NCI-H526 treated with DMSO at 0.1 percent for 48 hours (cell line): ENCODE results near the gene ZSCAN32.

Experiments used
- DNase-seq: peaks from one replicate; lab custom pipeline; 2025; lab: John Stamatoyannopoulos, UW

Gene ZSCAN32

DNA sequence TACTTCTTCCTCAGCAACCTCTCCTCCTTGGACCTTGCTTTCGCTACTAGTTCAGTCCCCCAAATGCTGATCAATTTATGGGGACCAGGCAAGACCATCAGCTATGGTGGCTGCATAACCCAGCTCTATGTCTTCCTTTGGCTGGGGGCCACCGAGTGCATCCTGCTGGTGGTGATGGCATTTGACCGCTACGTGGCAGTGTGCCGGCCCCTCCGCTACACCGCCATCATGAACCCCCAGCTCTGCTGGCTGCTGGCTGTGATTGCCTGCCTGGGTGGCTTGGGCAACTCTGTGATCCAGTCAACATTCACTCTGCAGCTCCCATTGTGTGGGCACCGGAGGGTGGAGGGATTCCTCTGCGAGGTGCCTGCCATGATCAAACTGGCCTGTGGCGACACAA, 44.7 kb downstream of the ZSCAN32 start:
- DNase-seq: no peak

DNA sequence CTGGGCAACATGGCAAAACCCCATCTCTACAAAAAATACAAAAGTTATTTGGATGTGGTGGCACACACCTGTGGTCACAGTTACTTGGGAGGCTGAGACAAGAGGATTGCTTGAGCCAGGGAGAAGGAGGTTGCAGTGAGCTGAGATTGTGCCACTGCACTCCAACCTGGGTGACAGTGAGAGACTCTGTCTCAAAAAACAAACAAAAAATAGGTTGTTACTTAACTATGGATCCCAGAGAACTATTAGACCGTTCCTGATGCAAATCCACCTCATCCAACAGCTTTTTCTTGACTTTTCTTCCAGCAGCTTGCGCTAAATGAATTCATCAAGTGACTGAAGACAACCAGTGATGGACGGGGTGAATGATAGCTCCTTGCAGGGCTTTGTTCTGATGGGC, 45.2 kb downstream of the ZSCAN32 start, which contains the start of gene OR2C1:
Gene OR2C1, plus strand, starts transcription at position 301 of the 400 bp plus-strand sequence. Its CDS starts 52 bp downstream, at position 353.
- DNase-seq: no peak

DNA sequence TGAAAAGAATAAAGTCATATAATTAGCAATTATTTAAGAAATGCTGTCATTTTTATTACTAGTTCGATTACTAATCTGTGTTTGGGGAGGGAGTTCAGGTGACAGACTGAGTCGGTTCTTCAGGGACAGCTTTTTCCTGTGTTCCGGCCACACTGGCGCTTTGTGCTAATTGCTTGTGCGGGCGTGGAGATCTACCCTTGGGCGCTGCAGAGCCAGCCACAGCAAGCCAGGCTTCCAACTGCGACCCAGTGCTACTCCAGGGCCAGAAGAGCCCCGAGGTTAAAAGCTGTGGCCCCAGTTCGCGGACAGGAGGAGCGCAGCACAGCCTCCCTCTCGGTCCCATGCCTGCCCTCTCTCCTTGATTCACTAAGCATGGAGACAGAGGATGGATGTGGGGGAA, 51.6 kb downstream of the ZSCAN32 start:
- no peak for DNase-seq

DNA sequence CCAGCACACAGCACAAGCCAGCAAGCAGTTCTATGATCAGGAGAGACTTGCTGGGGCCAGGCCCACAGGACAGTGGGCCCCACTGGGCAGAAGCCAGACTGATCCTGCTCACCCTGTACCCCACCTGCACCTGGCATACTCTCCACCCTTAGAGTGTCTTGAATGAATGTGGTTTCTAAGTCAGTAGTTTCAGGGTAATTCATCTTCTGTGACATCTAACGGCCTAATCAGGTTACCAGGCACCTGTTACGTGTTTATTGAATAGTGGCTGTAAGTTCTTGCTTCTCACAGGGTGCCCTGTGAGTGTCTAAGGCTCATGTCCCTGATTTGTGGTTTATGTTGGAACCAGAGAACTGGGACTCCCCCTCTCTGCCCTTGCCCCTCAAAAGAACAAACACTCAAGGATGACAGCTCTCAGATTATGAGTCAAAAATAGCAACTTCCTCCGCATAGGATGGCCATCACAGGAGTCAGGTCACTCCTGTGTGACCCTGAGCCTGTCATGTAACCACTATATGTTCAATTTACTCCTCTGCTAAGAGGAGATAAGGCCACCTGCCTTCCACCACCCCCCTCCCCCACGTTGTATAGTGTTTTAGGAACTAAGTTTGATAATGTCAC, 52.1 kb downstream of the ZSCAN32 start:
- no peak for DNase-seq

DNA sequence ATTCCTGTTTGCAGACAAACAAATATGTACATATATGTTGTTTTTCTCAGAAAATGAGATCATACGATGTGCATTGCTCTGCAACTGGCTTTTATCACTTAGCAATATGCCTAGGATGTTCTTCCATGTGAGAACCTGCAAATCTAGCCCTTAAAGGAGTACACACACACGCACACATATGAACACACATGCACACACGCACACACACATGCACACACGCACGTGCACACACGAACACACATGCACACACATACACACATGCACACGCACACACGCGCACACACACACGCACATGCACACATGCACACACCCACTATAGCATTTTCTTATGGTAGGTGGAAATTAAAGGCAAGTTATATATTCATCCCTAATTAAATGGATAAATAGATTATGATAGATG, 53.2 kb downstream of the ZSCAN32 start:
- no peak for DNase-seq

DNA sequence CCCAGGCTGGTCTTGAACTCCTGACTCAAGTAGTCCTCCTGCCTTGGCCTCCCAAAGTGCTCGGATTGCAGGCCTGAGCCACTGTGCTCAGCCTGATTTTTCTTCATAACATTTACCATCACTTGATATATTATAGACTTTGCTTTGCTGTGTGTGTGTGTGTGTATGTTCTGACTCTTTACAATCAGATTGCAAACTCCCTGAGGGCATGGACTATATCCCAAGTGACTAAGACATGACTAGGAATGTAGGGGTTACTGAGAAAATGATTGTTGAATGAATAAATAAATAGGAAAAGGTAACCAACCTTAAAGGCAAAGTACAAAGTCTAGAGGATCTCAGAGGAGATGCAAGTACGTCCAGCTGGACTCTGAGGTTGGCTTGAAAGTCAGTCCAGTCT, 54.8 kb downstream of the ZSCAN32 start:
- no peak for DNase-seq
